K562 (cell line): ENCODE measurements around the gene ARHGEF4. TPM values are rescaled to one million over a fixed set of nuclear protein-coding genes. Genes with fewer than 3 reads are reported as not detected.
A peak's percentile ranks its signal among the peaks of the same experiment; 100 is the strongest.

Experiments used
- GABPB1 ChIP-seq: sonication (generic); formaldehyde crosslinking; IDR thresholded peaks from 2 replicates; pipeline ENCODE4 v1.8.0; 2022; ENCODE audit warnings: mild to moderate bottlenecking, missing genetic modification reagents
- HDAC3 ChIP-seq: fragments of 450-650 bp; IDR thresholded peaks from 2 replicates; pipeline ENCODE4 v1.6.1; 2018; ENCODE audit warnings: borderline replicate concordance, mild to moderate bottlenecking, moderate library complexity; ENCODE audit not compliant: partially characterized antibody
- NFYB ChIP-seq: IDR thresholded peaks from 2 replicates; pipeline ENCODE4 v1.6.1; 2011; ENCODE audit warnings: mild to moderate bottlenecking, moderate library complexity; ENCODE audit not compliant: insufficient read length; ENCODE audit errors: extremely low read depth
- SIN3B ChIP-seq: fragments of 450-650 bp; IDR thresholded peaks from 2 replicates; pipeline ENCODE4 v1.6.1; 2017; ENCODE audit warnings: low read depth, mild to moderate bottlenecking, moderate library complexity
- SRSF1 ChIP-seq: fragments of 200-400 bp; formaldehyde crosslinking; IDR thresholded peaks from 2 replicates; pipeline ENCODE4 v1.6.1; 2017; ENCODE audit warnings: mild to moderate bottlenecking, low read depth, low read length, moderate library complexity
- SRSF3 ChIP-seq: fragments of 200-400 bp; formaldehyde crosslinking; IDR thresholded peaks from 2 replicates; pipeline ENCODE4 v1.6.1; 2016; ENCODE audit warnings: mild to moderate bottlenecking, low read length, moderate library complexity; ENCODE audit not compliant: insufficient read depth
- U2AF2 ChIP-seq: fragments of 200-400 bp; formaldehyde crosslinking; optimal IDR thresholded peaks from 2 replicates; pipeline ENCODE3; 2017; ENCODE audit warnings: low read depth, mild to moderate bottlenecking, low read length
- ZNF224 ChIP-seq: sonication (generic); formaldehyde crosslinking; IDR thresholded peaks from 2 replicates; pipeline ENCODE4 v1.8.0; 2022; ENCODE audit warnings: mild to moderate bottlenecking, missing genetic modification reagents
- ZNF551 ChIP-seq: fragments of 250-450 bp; sonication (Bioruptor Pico); IDR thresholded peaks from 2 replicates; pipeline ENCODE4 v1.5.0; 2021; ENCODE audit warnings: mild to moderate bottlenecking, moderate library complexity
- polyA plus RNA-seq, 8 experiments: library from polyadenylated mRNA; depleted of rRNA in 4 of 8; stranded (reverse) in 5 of 8; unstranded in 3 of 8; fragments of >200 nt; fragmentation: Nextera tagmentation in 2 of 8; fragmentation: Illumina TruSeq in 1 of 8; extraction: Ambion mirVana in 2 of 8; extraction: Trizol in 1 of 8; gene quantifications; 2 replicates each; pipeline versions ENCODE4 v1.2.1 to v1.2.3, GENCODE V29; 2011 to 2014; ENCODE audit warnings: inconsistent platforms in 1 of 8, missing spikeins in 1 of 8
- total RNA-seq, 7 experiments: library from RNA; depleted of rRNA in 6 of 7; stranded (reverse); fragments of >200 nt in 6 of 7; fragmentation: Illumina TruSeq in 2 of 7; extraction: Trizol in 2 of 7; gene quantifications; 2 replicates each; pipeline versions ENCODE4 v1.2.1 to v1.2.3, GENCODE V29; 2011 to 2021; ENCODE audit warnings: low replicate concordance in 1 of 7
- TF ChIP-seq, protein P1 (sequence below), 2 experiments: fragments of 450-650 bp; IDR thresholded peaks; 2 replicates each; pipeline ENCODE4 v1.6.1; 2016; ENCODE audit warnings: mild to moderate bottlenecking in 2 of 2, borderline replicate concordance in 1 of 2, low read depth in 1 of 2, moderate library complexity in 1 of 2
- TF ChIP-seq, protein P2 (sequence below): fragments of 250-450 bp; sonication (Bioruptor Pico); IDR thresholded peaks from 2 replicates; pipeline ENCODE4 v1.5.0; 2022; ENCODE audit warnings: mild to moderate bottlenecking
- TF ChIP-seq, protein P3 (sequence below): fragments of 450-650 bp; conservative IDR thresholded peaks from 2 replicates; pipeline ENCODE4 v1.6.1; 2016; ENCODE audit warnings: missing genetic modification characterization, low read depth, mild to moderate bottlenecking, control low read depth, missing compliant biosample characterization

The ARHGEF4 gene
- total and polyA plus RNA-seq, 9 of the 15 experiments (the other 6 are each of a cell fraction or from before 2014, with no cell fraction given): not detected

GRCh38 chr2:131093006-131093695 lies 256.4 kb downstream of the ARHGEF4 start, which contains the start of gene FAM168B (continued):
- TF ChIP-seq, protein P1, sequence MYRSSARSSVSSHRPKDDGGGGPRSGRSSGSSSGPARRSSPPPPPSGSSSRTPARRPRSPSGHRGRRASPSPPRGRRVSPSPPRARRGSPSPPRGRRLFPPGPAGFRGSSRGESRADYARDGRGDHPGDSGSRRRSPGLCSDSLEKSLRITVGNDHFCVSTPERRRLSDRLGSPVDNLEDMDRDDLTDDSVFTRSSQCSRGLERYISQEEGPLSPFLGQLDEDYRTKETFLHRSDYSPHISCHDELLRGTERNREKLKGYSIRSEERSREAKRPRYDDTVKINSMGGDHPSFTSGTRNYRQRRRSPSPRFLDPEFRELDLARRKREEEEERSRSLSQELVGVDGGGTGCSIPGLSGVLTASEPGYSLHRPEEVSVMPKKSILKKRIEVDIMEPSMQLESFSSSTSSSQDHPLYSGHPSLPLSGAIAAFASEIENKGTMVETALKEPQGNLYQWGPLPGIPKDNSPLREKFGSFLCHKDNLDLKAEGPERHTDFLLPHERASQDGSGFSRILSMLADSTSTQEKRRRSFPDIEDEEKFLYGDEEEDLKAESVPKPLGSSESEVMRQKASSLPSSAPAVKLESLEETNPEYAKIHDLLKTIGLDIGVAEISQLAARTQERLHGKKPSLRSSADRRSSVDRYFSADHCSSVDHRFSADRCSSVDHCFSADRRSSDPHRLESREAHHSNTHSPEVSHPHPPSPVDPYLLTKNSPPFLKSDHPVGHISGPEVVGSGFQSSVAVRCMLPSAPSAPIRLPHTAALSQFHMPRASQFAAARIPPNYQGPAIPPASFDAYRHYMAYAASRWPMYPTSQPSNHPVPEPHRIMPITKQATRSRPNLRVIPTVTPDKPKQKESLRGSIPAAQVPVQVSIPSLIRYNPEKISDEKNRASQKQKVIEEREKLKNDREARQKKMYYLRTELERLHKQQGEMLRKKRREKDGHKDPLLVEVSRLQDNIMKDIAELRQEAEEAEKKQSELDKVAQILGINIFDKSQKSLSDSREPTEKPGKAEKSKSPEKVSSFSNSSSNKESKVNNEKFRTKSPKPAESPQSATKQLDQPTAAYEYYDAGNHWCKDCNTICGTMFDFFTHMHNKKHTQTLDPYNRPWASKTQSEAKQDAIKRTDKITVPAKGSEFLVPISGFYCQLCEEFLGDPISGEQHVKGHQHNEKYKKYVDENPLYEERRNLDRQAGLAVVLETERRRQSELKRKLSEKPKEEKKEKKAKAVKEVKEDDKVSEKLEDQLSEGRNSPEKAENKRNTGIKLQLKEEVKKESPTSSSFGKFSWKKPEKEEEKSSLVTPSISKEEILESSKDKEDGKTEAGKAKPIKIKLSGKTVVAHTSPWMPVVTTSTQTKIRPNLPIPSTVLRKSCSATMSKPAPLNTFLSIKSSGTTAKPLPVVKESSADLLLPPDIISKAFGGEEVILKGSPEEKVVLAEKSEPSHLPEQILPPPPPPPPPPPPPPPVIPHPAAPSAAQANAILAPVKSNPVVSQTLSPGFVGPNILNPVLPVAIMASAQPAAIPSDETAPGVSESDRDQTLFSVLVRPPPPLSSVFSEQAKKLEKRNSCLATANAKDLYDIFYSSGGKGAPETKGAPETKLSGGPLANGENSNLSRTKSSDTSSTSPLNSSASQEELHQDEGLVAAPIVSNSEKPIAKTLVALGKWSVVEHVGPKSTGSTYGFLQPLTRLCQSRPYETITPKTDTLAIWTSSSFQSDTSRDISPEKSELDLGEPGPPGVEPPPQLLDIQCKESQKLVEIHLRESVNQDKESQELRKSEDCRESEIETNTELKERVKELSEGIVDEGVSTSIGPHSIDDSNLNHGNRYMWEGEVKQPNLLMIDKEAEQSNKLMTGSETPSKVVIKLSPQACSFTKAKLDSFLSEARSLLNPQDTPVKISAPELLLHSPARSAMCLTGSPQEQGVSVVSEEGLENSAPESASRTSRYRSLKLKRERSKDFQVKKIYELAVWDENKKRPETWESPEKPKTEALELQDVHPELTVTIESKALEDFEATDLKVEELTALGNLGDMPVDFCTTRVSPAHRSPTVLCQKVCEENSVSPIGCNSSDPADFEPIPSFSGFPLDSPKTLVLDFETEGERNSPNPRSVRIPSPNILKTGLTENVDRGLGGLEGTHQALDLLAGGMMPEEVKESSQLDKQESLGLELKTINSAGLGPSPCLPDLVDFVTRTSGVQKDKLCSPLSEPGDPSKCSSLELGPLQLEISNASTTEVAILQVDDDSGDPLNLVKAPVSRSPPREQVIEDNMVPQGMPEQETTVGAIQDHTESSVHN (IDR thresholded peaks at IDR 0.05; ENCODE audit: borderline replicate concordance in 1 of 2, low read depth in 1 of 2): no peak
- TF ChIP-seq, protein P2, sequence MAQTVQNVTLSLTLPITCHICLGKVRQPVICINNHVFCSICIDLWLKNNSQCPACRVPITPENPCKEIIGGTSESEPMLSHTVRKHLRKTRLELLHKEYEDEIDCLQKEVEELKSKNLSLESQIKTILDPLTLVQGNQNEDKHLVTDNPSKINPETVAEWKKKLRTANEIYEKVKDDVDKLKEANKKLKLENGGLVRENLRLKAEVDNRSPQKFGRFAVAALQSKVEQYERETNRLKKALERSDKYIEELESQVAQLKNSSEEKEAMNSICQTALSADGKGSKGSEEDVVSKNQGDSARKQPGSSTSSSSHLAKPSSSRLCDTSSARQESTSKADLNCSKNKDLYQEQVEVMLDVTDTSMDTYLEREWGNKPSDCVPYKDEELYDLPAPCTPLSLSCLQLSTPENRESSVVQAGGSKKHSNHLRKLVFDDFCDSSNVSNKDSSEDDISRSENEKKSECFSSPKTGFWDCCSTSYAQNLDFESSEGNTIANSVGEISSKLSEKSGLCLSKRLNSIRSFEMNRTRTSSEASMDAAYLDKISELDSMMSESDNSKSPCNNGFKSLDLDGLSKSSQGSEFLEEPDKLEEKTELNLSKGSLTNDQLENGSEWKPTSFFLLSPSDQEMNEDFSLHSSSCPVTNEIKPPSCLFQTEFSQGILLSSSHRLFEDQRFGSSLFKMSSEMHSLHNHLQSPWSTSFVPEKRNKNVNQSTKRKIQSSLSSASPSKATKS (CRISPR knock-in tag): no peak
- no peak for TF ChIP-seq U2AF2
- no peak for TF ChIP-seq ZNF551 (CRISPR knock-in tag)
- TF ChIP-seq, protein P3, sequence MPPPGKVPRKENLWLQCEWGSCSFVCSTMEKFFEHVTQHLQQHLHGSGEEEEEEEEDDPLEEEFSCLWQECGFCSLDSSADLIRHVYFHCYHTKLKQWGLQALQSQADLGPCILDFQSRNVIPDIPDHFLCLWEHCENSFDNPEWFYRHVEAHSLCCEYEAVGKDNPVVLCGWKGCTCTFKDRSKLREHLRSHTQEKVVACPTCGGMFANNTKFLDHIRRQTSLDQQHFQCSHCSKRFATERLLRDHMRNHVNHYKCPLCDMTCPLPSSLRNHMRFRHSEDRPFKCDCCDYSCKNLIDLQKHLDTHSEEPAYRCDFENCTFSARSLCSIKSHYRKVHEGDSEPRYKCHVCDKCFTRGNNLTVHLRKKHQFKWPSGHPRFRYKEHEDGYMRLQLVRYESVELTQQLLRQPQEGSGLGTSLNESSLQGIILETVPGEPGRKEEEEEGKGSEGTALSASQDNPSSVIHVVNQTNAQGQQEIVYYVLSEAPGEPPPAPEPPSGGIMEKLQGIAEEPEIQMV (tag): no peak
- no peak for TF ChIP-seq ZNF224 (CRISPR knock-in tag)
- no peak for TF ChIP-seq SRSF1
- TF ChIP-seq SRSF3: no peak
- TF ChIP-seq HDAC3: no peak
- TF ChIP-seq NFYB: no peak
- no peak for TF ChIP-seq GABPB1 (CRISPR knock-in tag)
- TF ChIP-seq SIN3B: peak; percentile 88
